H9 (cell line): ENCODE results near the gene ERAS. TPM values are rescaled to one million over a fixed set of nuclear protein-coding genes. Genes with fewer than 3 reads are reported as not detected.

Experiments used
- DNase-seq: peaks from one replicate; pipeline ENCODE4 v3.0.0-alpha.2; 2017
- H2AFZ ChIP-seq: one replicate; pipeline ENCODE4 v1.6.1; 2013; ENCODE audit warnings: mild to moderate bottlenecking, low read length, control low read depth, moderate library complexity
- H2AK5ac ChIP-seq: 2 replicates; pipeline ENCODE4 v1.6.1; 2013; ENCODE audit warnings: low read length, control low read depth, mixed read lengths; ENCODE audit not compliant: insufficient read length
- H2BK120ac ChIP-seq: one replicate; pipeline ENCODE4 v1.6.1; 2013; ENCODE audit warnings: low read depth, mild to moderate bottlenecking, low read length, control low read depth, inconsistent platforms; ENCODE audit not compliant: poor library complexity, severe bottlenecking
- H2BK12ac ChIP-seq: 2 replicates; pipeline ENCODE4 v1.6.1; 2013; ENCODE audit warnings: low read length, control low read depth, mixed read lengths, low read depth; ENCODE audit not compliant: insufficient read length
- H2BK15ac ChIP-seq: 2 replicates; pipeline ENCODE4 v1.6.1; 2013; ENCODE audit warnings: low read depth, low read length, control low read depth
- H2BK20ac ChIP-seq: one replicate; pipeline ENCODE4 v1.6.1; 2013; ENCODE audit warnings: low read depth, mild to moderate bottlenecking, low read length, control low read depth, inconsistent platforms; ENCODE audit not compliant: poor library complexity, severe bottlenecking
- H2BK5ac ChIP-seq: 2 replicates; pipeline ENCODE4 v1.6.1; 2013; ENCODE audit warnings: low read length, control low read depth, mixed read lengths; ENCODE audit not compliant: insufficient read length
- H3K14ac ChIP-seq: 2 replicates; pipeline ENCODE4 v1.6.1; 2013; ENCODE audit warnings: low read length, control low read depth; ENCODE audit not compliant: insufficient read depth
- H3K18ac ChIP-seq: 2 replicates; pipeline ENCODE4 v1.6.1; 2013; ENCODE audit warnings: low read depth, mild to moderate bottlenecking, mixed read lengths, low read length, control low read depth; ENCODE audit not compliant: insufficient read length
- H3K23ac ChIP-seq: 2 replicates; pipeline ENCODE4 v1.6.1; 2013; ENCODE audit warnings: low read length, control low read depth, mixed read lengths, low read depth; ENCODE audit not compliant: insufficient read length
- H3K23me2 ChIP-seq: 2 replicates; pipeline ENCODE4 v1.6.1; 2013; ENCODE audit warnings: low read depth, mild to moderate bottlenecking, mixed read lengths, low read length, control low read depth; ENCODE audit not compliant: insufficient read length, poor library complexity, severe bottlenecking
- H3K27ac ChIP-seq: 2 replicates; pipeline ENCODE4 v1.5.1; 2013; ENCODE audit warnings: low read length, control low read depth, mixed read lengths, low read depth; ENCODE audit not compliant: insufficient read length
- H3K27me3 ChIP-seq: 2 replicates; pipeline ENCODE4 v1.6.1; 2013; ENCODE audit warnings: low read length, control low read depth, inconsistent platforms; ENCODE audit not compliant: insufficient read depth
- H3K4ac ChIP-seq: 2 replicates; pipeline ENCODE4 v1.6.1; 2013; ENCODE audit warnings: low read depth, mild to moderate bottlenecking, control low read depth, inconsistent platforms, low read length, moderate library complexity
- H3K4me1 ChIP-seq: 2 replicates; pipeline ENCODE4 v1.6.1; 2013; ENCODE audit warnings: low read length, control low read depth, inconsistent platforms; ENCODE audit not compliant: insufficient read depth
- H3K4me2 ChIP-seq: 2 replicates; pipeline ENCODE4 v1.6.1; 2013; ENCODE audit warnings: low read length, control low read depth, mixed read lengths; ENCODE audit not compliant: insufficient read length, insufficient read depth
- H3K56ac ChIP-seq: 2 replicates; pipeline ENCODE4 v1.6.1; 2013; ENCODE audit warnings: low read depth, mild to moderate bottlenecking, mixed read lengths, low read length, control low read depth; ENCODE audit not compliant: insufficient read length
- H3K79me1 ChIP-seq: 2 replicates; pipeline ENCODE4 v1.6.1; 2013; ENCODE audit warnings: low read depth, mild to moderate bottlenecking, moderate library complexity, low read length, control low read depth, inconsistent platforms; ENCODE audit not compliant: insufficient read depth, poor library complexity, severe bottlenecking
- H3K79me2 ChIP-seq: 2 replicates; pipeline ENCODE4 v1.6.1; 2013; ENCODE audit warnings: low read length, control low read depth, inconsistent platforms; ENCODE audit not compliant: insufficient read depth
- H3K9ac ChIP-seq: 2 replicates; pipeline ENCODE4 v1.6.1; 2013; ENCODE audit warnings: low read length, control low read depth, mixed read lengths; ENCODE audit not compliant: insufficient read length; ENCODE audit errors: extremely low read depth
- H3K9me3 ChIP-seq: one replicate; pipeline ENCODE4 v1.6.1; 2013; ENCODE audit warnings: low read depth, low read length, inconsistent platforms; ENCODE audit not compliant: control insufficient read depth
- H3T11ph ChIP-seq: one replicate; pipeline ENCODE4 v1.6.1; 2013; ENCODE audit warnings: mild to moderate bottlenecking, low read length, control low read depth, inconsistent platforms
- H4K20me1 ChIP-seq: one replicate; pipeline ENCODE4 v1.6.1; 2013; ENCODE audit not compliant: control insufficient read depth, insufficient read length, insufficient read depth
- H4K5ac ChIP-seq: 2 replicates; pipeline ENCODE4 v1.6.1; 2013; ENCODE audit warnings: low read depth, mild to moderate bottlenecking, mixed read lengths, low read length, control low read depth; ENCODE audit not compliant: insufficient read length
- H4K8ac ChIP-seq: replicated peaks from 2 replicates; pipeline ENCODE4 v1.6.1; 2013; ENCODE audit warnings: low read length, control low read depth, mixed read lengths, low read depth; ENCODE audit not compliant: insufficient read length
- H4K91ac ChIP-seq: 2 replicates; pipeline ENCODE4 v1.6.1; 2013; ENCODE audit warnings: low read depth, mild to moderate bottlenecking, moderate library complexity, mixed read lengths, low read length, control low read depth; ENCODE audit not compliant: insufficient read length
- H3K27ac Mint-ChIP-seq, 3 experiments: 2 replicates in 2 of 3; 3 replicates in 1 of 3; pipeline ENCODE4 v1.8.0; 2020 to 2021; ENCODE audit warnings: mixed read lengths in 3 of 3, mild to moderate bottlenecking in 1 of 3, moderate library complexity in 1 of 3
- H3K27me3 Mint-ChIP-seq: 2 replicates; pipeline ENCODE4 v1.8.0; 2021; ENCODE audit warnings: low read depth, mild to moderate bottlenecking, moderate library complexity, mixed read lengths
- H3K36me3 Mint-ChIP-seq, 3 experiments: 2 replicates in 2 of 3; 3 replicates in 1 of 3; pipeline ENCODE4 v1.8.0; 2020 to 2021; ENCODE audit warnings: low read depth in 3 of 3, mixed read lengths in 3 of 3; ENCODE audit not compliant: insufficient read depth in 1 of 3
- H3K4me1 Mint-ChIP-seq, 2 experiments: 2 replicates each; pipeline ENCODE4 v1.8.0; 2020; ENCODE audit warnings: mixed read lengths in 2 of 2
- H3K4me3 Mint-ChIP-seq, 2 experiments: 2 replicates in 1 of 2; 3 replicates in 1 of 2; pipeline ENCODE4 v1.8.0; 2020 to 2021; ENCODE audit warnings: mild to moderate bottlenecking in 2 of 2, mixed read lengths in 2 of 2, moderate library complexity in 1 of 2
- H3K9me3 Mint-ChIP-seq, 2 experiments: 2 replicates in 1 of 2; 3 replicates in 1 of 2; pipeline ENCODE4 v1.8.0; 2020; ENCODE audit warnings: mild to moderate bottlenecking in 2 of 2, mixed read lengths in 2 of 2, moderate library complexity in 1 of 2
- CTCF ChIP-seq: fragments of 200-600 bp; sonication (generic); conservative IDR thresholded peaks from 3 replicates; pipeline ENCODE4 v1.8.0; 2021; ENCODE audit warnings: antibody characterized with exemption, mild to moderate bottlenecking
- WGBS: extraction: QIAGEN DNeasy Blood & Tissue Kit; methylation state at CpG from one replicate; pipeline ENCODE4 v1.1.7; 2013; ENCODE audit warnings: missing lambda C conversion rate, low lambda C conversion rate, mixed read lengths; ENCODE audit not compliant: insufficient read length; ENCODE audit errors: extremely low coverage; 5-methylcytosine and 5-hydroxymethylcytosine counted together
- total RNA-seq: library from RNA; stranded (reverse); gene quantifications from 2 replicates; pipeline ENCODE4 v1.2.1, GENCODE V29; 2021

The ERAS gene
- total RNA-seq, 1 experiment from 2014 or later = not detected

DNA sequence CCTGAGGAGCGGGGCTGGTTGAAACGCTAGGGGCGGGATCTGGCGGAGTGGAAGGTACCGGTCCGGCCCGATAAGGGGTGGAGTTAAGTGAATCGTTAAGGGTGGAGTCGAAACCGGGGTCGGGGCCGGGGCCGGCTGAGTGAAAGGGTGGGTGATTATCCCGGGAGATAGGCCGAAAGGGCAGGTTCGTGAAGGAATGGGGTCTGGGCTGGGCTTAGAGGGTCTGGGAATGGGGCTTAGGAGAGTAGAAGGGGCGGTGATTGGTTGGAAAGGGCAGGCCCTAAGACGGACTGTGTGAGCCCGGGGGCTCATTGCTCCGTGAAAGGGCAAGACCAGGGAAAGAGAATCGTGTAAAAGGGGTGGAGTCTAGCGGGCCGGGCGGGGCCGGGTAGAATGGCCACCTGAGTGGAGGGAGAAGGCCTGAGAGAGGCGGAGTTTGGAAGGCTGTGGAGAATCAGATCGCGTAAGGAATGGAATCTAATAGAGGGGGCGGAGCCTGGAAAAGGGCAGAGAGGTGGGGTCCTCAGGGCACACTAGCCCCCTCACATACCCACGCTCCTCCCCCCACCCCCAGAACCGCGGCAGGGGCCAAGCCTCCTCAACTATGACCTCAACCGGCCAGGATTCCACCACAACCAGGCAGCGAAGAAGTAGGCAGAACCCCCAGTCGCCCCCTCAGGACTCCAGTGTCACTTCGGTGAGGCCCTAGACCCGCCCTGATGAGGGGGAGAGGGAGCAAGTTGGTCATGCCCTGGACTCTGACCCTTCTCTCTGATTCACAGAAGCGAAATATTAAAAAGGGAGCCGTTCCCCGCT is 24.0 kb upstream of the ERAS start:
- Histone ChIP-seq H2BK20ac (no peak overlapping the region), H3K14ac (peak overlapping the region; percentile 76; the same call in 1 of the 2 replicates), H3K23me2 (peaks cover 3% of the 10 kb centered on the region), H4K8ac (no peak overlapping the region), H3K56ac (no peak overlapping the region), H3K9me3 (no peaks in the 10 kb centered on the region), H3K4me1 (no peaks in the 10 kb centered on the region), H2BK15ac (no peak overlapping the region), H4K5ac (no peak overlapping the region), H2AFZ (no peak overlapping the region), H3K4me2 (peak overlapping the region; percentile 60), H4K91ac (no peak overlapping the region), H3K18ac (peak overlapping the region; percentile 76), H3K27me3 (no peaks in the 10 kb centered on the region), H2BK12ac (peak overlapping the region; percentile 45), H3K79me1 (no peaks in the 10 kb centered on the region), H2BK5ac (no peak overlapping the region), H2BK120ac (no peak overlapping the region), H3K23ac (no peak overlapping the region), H3K4ac (no peak overlapping the region; the same call in 1 of the 2 replicates), H4K20me1 (no peaks in the 10 kb centered on the region), H3T11ph (no peak overlapping the region), H2AK5ac (no peak overlapping the region), H3K79me2 (no peaks in the 10 kb centered on the region), H3K27ac (peak overlapping the region; percentile 53), H3K9ac (peak overlapping the region; percentile 86)
- TF ChIP-seq CTCF = no peak
- no peaks in the 10 kb centered on the region for H3K27me3 Mint-ChIP-seq
- peaks cover 74 to 76% of the 10 kb centered on the region in 2 experiments for H3K9me3 Mint-ChIP-seq
- peak; percentile 88 for DNase-seq
- peak overlapping the region; percentile 99 to 100 (median 99) for H3K27ac Mint-ChIP-seq
- peak overlapping the region; percentile 88 to 95 for H3K4me3 Mint-ChIP-seq
- WGBS = no CpG with 5 or more reads among the region's 40 CpGs
- H3K4me1 Mint-ChIP-seq = peaks cover 5 to 12% of the 10 kb centered on the region in 2 experiments
- H3K36me3 Mint-ChIP-seq = peaks cover 23 to 39% (median 38%) of the 10 kb centered on the region in 3 experiments
